ENCODE results near the gene RPS15. TPM values are rescaled to one million over a fixed set of nuclear protein-coding genes. Genes with fewer than 3 reads are reported as not detected.
A peak's percentile ranks its signal among the peaks of the same experiment; 100 is the strongest.
"Not testable (repeated sequence)": the region's sequence is repeated elsewhere in the genome, so short reads cannot be mapped to it uniquely, and the experiment has no call there.

Gene RPS15
- total and polyA plus RNA-seq, 4 donors = 296 to 954 (median 414) TPM

- H3K9ac ChIP-seq (ENCODE audit: low read depth in 1 of 2, low read length in 2 of 2) = peak overlapping the region in 1 of 2 donors; percentile 47
- H3K36me3 ChIP-seq (ENCODE audit: control insufficient read depth in 4 of 4, insufficient read depth in 3 of 4, low read depth in 1 of 4, low read length in 3 of 4) = peaks cover 11 to 48% (median 24%) of the 10 kb centered on the region in 4 donors
- no peaks in the 10 kb centered on the region for H3K9me3 ChIP-seq (ENCODE audit: control insufficient read depth in 4 of 4, low read length in 3 of 4)
- no peaks in the 10 kb centered on the region for H3K27me3 ChIP-seq (ENCODE audit: control insufficient read depth in 4 of 4, insufficient read depth in 4 of 4, low read length in 3 of 4)
- 29% methylated on average over 8 of the region's 8 CpGs for WGBS
- DNase-seq (ENCODE audit: low spot score) = no peak
- no peak overlapping the region for H3K4me3 ChIP-seq (ENCODE audit: low read depth in 1 of 3, low read length in 3 of 3)
- TF ChIP-seq HNF4G (IDR thresholded peaks at IDR 0.05) = no peak
- no peak for TF ChIP-seq GABPA (IDR thresholded peaks at IDR 0.05 in 1 of 2, conservative IDR thresholded peaks at IDR 0.05 in 1 of 2)
- TF ChIP-seq EGR1 (IDR thresholded peaks at IDR 0.05; ENCODE audit: low read depth in 2 of 2) = no peak
- peak overlapping the region; percentile 36 to 55 for H3K27ac ChIP-seq (ENCODE audit: low read depth in 1 of 2, low read length in 2 of 2)
- H3K4me1 ChIP-seq (ENCODE audit: control insufficient read depth in 4 of 4, insufficient read depth in 4 of 4, low read length in 3 of 4) = peaks cover 7 to 20% (median 13%) of the 10 kb centered on the region in 4 donors
Measured at GRCh38 chr19:1437609-1438008, 587 bp upstream of the RPS15 start.

GRCh38 chr19:1438933-1439354, 748 bp downstream of the RPS15 start:
- DNase-seq (ENCODE audit: low spot score) = no peak
- TF ChIP-seq TAF1 (conservative IDR thresholded peaks at IDR 0.05) (no peak), NR2F2 (IDR thresholded peaks at IDR 0.05) (no peak), YY1 (IDR thresholded peaks at IDR 0.05) (no peak), GABPA (IDR thresholded peaks at IDR 0.05 in 1 of 2, conservative IDR thresholded peaks at IDR 0.05 in 1 of 2) (no peak), CTCF (IDR thresholded peaks at IDR 0.05; ENCODE audit: low read depth, low read length, missing input control) (no peak), HNF4G (IDR thresholded peaks at IDR 0.05) (no peak), HNF4A (conservative IDR thresholded peaks at IDR 0.05) (no peak), FOXA1 (IDR thresholded peaks at IDR 0.05) (no peak), SP1 (IDR thresholded peaks at IDR 0.05) (no peak), EGR1 (IDR thresholded peaks at IDR 0.05; ENCODE audit: low read depth in 2 of 2) (no peak), JUND (IDR thresholded peaks at IDR 0.05) (no peak), ATF3 (IDR thresholded peaks at IDR 0.05) (no peak), RXRA (IDR thresholded peaks at IDR 0.05) (no peak)
- Histone ChIP-seq H3K27ac (ENCODE audit: low read depth in 1 of 2, low read length in 2 of 2) (no peak overlapping the region), H3K9me3 (ENCODE audit: control insufficient read depth in 4 of 4, low read length in 3 of 4) (no peaks in the 10 kb centered on the region), H3K4me3 (ENCODE audit: low read depth in 1 of 3, low read length in 3 of 3) (peak overlapping the region; percentile 60 to 96 (median 86)), H3K36me3 (ENCODE audit: control insufficient read depth in 4 of 4, insufficient read depth in 3 of 4, low read depth in 1 of 4, low read length in 3 of 4) (peaks cover 11 to 36% (median 19%) of the 10 kb centered on the region in 4 donors), H3K9ac (ENCODE audit: low read depth in 1 of 2, low read length in 2 of 2) (peak overlapping the region; percentile 87 to 91), H3K4me1 (ENCODE audit: control insufficient read depth in 4 of 4, insufficient read depth in 4 of 4, low read length in 3 of 4) (peaks cover 7 to 18% (median 12%) of the 10 kb centered on the region in 4 donors), H3K27me3 (ENCODE audit: control insufficient read depth in 4 of 4, insufficient read depth in 4 of 4, low read length in 3 of 4) (no peaks in the 10 kb centered on the region)
- WGBS = under 1% methylated on average over 26 of the region's 26 CpGs

- WGBS = 85% methylated on average over 57 of the region's 57 CpGs
- Histone ChIP-seq H3K9ac (ENCODE audit: low read depth in 1 of 2, low read length in 2 of 2) (peak overlapping the region; percentile 87 to 91), H3K4me1 (ENCODE audit: control insufficient read depth in 4 of 4, insufficient read depth in 4 of 4, low read length in 3 of 4) (peaks cover 7 to 18% (median 12%) of the 10 kb centered on the region in 4 donors), H3K36me3 (ENCODE audit: control insufficient read depth in 4 of 4, insufficient read depth in 3 of 4, low read depth in 1 of 4, low read length in 3 of 4) (peaks cover 11 to 28% (median 16%) of the 10 kb centered on the region in 4 donors), H3K4me3 (ENCODE audit: low read depth in 1 of 3, low read length in 3 of 3) (peak overlapping the region; percentile 60 to 96 (median 86))
- H3K9me3 ChIP-seq (ENCODE audit: control insufficient read depth in 4 of 4, low read length in 3 of 4); H3K27me3 ChIP-seq (ENCODE audit: control insufficient read depth in 4 of 4, insufficient read depth in 4 of 4, low read length in 3 of 4); H3K27ac ChIP-seq (ENCODE audit: low read depth in 1 of 2, low read length in 2 of 2); DNase-seq (ENCODE audit: low spot score): not testable (repeated sequence)
Measured at GRCh38 chr19:1439525-1440417, 1.6 kb downstream of the RPS15 start.
